Measurements from ENCODE around the gene FAM219B.
"Not testable (repeated sequence)": the region's sequence is repeated elsewhere in the genome, so short reads cannot be mapped to it uniquely, and the experiment has no call there.

FAM219B gene

DNA sequence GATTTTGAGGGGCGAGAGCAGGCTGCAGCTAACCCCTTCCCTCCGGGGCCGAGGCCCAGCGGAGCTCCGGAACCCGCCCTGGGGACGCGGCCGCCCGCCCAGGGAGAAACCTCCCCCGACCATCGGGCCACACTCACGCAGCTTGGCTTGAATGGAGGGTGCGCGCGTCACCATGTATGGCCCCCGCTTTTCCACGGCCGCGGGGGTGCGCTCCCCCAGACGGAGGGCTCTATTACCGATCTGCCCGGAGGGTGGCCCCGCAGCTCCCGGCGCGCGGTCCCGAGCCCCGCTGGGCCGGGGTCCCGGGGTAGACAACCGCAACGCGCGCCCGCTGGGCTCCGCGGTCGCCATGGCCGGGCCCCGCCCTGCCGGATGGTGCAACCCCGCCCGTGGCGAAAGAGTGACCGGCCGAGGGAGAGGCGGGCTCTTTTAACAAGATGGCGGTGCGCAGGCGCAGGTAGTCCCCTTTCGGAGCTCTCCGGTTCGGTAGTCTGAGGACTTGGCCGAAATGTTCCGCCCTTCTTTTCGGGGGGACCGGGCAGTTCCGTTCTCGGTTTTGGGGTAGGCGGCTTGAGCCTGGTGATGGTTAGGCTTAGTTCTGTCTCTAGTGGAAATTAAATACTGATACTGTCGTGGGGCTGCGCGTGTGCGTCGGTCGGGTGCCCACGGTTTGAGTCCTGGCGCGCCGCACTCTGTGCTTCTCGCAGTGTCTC, at the start of gene FAM219B:
Gene FAM219B (minus strand): TSS at position 402 of the 713 bp plus-strand sequence. CDS start 51 bp downstream, at position 351.
- DNase-seq = peak; percentile 35

DNA sequence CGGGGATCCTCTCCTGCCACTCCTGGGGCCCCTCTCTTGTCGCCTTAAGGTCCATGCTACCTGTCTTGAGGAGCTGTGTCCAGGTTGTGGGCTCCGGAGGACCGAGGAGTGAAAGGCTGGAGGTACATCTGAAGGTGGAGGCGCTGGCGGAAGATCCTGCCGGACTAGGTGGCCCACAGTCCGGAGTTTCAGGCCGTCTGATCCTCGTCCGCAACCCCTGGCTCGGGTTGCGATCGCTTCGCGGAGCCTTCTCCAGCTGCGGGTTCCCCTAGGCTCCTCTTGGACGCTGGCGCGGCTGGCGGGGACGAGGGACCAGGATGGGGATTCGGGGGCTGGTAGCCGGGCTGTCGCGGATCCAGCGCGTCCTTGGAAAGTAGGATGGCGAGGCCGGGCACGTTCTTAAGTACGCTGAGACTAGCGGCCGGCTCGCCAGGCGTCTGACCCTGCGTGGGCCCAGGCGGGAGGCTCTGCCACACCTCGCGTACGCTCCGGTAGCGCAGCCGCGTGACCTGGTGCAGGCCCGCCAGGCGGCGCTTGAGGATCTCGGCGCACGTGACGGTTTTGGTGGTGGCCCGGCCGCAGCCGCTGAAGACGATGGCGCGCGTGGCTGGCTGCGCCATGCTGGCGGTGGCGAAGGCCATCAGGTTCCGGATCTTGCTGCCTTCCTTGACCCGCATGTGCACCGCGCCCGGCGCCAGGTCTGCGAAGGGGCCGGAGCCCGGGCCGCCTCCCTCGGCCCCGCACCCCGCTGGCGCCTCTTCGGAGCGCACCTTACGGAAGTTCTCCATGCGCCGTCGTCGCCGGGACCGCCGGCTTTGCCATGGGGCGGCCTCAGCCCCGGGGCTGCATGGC, 49.4 kb upstream of the FAM219B start:
- DNase-seq = no peak

DNA sequence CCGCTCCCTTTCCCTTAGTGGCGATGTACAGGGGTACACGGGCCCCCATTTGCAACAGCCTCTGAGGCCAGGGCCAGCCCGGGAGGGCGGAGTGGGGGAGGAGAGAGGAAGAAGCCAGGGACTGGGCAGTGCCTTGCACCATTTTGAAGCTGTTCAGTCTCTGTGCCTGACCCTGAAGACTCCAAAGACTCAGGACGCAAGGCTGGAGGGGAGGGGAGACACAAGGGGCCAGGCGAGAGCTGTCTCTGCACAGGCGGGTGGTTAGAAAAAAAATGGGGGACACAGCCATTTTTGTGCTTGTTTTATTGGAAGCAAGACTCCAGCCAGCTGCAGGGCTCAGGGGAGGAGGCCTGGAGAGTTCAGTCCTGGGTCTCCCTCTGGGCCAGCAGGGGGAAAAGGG, 48.4 kb upstream of the FAM219B start:
- no peak for DNase-seq

- no peak for DNase-seq
These were observed 47.9 kb upstream of the FAM219B start for GRCh38 chr15:74954515-74954914.

GRCh38 chr15:74951006-74951405, 44.4 kb upstream of the FAM219B start:
- no peak for DNase-seq

GRCh38 chr15:74950078-74950908, 43.6 kb upstream of the FAM219B start:
- no peak for DNase-seq

DNA sequence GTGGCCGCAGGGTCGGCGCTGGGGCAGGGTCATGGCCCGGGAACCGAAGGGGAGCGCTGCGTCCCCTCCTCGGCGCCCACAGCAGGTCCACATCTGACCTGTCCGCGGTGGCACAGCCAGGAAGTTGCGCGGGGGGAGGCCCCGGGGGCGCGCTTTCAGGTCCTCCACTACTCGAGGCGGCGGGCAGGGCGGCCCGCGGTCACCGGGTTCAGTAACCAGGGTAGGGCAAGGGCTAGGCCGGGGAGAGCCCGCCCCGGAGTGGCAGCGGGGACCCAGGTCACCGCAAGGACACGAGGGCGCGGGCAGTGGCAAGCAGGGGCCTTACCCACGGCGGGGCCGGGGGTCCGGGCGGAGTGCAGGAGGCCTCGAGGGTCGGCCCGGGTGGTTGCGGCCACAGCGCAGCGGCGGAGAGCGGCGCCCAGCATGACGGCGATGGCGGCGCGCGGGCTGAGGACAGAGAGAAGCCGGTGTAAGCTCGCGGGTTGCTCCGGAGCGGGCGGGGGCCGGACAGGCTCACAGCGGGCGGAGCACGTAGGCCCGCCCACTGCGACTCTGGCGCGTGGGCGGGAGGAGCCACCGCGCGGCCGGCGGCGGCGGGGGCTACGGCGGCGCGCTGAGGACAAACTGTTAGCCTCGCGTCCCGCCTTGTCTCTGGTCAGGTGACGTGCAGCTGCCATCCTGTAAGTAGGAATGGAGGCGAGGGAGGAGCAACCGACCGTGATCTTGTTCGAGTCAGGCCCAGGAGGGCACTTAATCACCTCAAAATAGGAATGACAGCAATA, 31.1 kb upstream of the FAM219B start, which contains the start of gene COX5A:
Gene COX5A (minus strand): TSS at position 484 of the 782 bp plus-strand sequence. CDS start 59 bp downstream, at position 425.
- peak; percentile 64 for DNase-seq

GRCh38 chr15:74937272-74937589, 30.6 kb upstream of the FAM219B start:
- DNase-seq = no peak

DNA sequence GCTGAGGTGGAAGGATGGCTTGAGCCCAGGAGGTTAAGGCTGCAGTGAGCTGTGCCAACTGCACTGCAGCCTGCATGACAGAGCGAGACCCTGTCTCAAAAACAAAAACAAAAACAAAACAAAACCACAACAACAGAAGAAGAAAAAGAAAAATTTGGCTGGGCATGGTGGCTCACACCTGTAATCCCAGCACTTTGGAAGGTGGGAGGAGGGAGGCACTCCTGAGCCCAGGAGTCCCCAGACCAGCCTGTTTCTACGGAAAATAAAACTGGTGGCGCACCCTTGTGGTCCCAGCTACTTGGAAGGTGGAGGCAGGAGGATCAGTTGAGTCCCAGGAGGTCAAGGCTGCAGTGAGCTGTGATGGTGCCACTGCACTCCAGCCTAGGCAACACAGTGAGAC, 28.5 kb upstream of the FAM219B start:
- DNase-seq = not testable (repeated sequence)

DNA sequence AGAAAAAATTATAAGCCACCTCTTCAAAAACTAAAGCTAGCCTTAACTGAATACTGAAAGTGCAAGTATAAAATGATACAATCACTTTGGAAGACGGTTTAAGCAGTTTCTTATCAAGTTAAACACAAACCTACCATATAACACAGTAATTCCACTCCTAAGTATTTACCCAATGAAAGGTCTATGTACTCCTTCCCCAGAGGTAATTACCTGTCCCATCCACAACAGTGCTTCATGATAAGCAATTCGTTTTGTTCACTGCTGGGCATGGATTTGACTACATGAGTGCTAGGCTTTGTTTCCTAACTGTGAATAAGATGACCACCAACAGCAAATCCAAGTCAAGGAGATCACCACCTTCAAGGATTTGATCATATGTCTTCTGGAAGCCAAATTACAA, 26.9 kb upstream of the FAM219B start:
- no peak for DNase-seq

- DNase-seq = no peak
These were observed 22.1 kb upstream of the FAM219B start for GRCh38 chr15:74928771-74929198.

- no peak for DNase-seq
These were observed 17.9 kb upstream of the FAM219B start for GRCh38 chr15:74924525-74924924.

DNA sequence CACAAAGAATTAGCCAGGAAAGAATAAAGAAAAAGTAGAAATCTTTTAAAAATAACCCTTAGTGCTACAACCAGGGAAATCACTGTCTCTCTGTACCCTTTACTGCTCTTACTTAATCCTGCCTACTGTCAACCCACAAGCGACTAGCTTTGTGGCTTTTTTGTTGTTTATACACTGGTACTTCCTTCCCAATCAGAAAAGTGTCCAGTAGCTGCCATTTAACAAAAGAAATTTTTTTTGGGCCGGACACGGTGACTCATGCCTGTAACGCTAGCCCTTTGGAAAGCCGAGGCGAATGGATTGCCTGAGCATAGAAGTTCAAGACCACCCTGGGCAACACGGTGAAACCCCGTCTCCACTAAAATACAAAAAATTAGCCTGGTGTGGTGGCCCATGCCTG, 13.8 kb upstream of the FAM219B start:
- no peak for DNase-seq

DNA sequence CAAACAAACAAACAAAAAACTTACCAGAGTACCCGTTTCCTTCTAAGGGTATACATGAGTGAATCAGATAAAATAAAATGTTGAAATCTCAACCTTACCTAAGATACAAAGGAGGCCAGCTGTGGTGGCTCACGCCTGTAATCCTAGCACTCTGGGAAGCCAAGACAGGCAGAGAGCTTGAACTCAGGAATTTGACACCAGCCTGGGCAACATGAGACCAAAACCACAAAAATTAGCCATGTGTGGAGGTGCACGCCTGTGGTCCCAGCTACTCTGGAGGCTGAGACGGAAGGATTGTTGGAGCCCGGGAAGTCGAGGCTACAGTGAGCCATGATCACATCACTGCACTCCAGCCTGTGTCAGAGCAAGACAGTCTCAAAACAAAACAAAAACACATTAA, 11.0 kb upstream of the FAM219B start:
- no peak for DNase-seq

DNA sequence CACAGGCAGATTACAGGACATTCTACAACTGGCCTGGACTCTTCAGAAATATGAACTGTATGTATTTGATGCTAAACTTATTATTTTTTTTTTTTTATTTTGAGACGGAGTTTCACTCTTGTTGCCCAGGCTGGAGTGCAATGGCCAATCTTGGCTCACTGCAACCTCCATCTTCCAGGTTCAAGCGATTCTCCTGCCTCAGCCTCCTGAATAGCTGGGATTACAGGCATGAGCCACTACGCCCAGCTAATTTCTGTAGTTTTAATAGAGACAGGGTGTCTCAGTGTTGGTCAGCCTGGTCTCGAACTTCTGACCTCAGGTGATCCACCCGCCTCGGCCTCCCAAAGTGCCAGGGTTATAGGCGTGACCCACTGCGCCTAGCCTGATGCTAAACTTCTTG, 7.1 kb upstream of the FAM219B start:
- DNase-seq = not testable (repeated sequence)

DNA sequence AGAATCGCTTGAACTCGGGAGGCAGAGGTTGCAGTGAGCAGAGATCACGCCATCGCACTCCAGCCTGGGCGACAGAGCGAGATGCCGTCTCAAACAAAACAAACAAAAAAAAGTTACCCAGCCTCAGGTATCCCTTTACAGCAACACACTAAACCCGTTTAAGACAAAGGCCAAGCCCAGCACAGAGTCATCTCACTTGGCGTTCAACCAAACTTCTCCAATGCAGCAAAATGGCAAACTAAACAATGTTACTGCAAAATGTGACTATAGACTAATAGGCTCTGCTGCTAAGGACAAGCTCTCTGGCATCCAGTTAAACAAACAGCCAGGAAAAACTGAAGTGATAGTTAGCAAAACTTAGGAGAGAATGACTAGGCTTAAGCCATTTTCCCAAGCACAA, 6.4 kb upstream of the FAM219B start:
- no peak for DNase-seq

DNA sequence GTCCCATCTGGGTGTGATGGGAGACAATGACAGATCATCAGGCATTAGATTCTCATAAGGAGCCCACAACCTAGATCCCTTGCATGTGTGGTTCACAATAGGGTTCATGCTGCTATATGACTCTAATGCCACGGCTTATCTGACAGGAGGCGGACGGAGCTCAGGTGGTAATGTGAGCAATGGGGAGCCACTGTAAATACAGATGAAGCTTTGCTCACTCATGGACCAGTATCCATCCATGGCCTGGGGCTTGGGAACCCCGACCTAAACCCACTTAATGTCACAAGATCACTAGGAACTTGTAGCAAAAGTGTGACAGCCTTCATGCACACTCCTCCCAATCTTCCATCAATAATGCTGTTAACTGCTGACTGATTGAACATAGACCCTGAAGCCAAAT, 2.0 kb upstream of the FAM219B start:
- DNase-seq = no peak

DNA sequence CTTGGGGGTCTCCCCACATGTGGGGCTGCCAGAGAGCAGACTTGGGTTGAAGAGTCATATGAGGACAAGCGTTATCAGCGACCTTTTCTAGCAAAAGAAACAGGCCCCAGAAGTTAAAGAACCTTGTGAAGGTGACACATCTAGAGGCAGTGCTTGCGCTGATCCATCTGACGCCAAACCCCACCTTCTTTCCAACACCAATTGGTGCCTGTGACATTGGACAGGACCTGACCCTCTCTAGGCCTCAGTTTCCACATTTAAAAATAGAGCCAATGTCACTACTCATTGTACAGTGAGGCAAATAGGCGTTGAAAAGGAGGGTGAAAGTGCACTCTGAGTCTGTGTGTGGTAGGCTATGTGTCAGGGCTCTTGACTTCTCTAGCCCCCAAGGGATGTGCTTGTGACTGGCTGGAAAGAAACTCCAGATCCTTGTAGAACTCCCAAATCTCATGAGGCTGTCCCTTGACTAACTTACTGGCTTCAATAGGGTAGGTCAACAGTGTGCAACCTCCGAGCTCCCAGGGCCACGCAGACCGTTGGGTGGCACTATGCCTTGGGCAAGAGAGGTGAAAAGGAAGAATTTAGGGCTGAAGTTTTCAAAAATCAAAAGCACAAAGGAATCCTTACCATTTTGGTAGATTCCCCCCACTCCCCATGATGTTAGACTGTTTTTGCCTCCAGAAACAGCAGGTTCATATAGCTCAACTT, 666 bp upstream of the FAM219B start:
- DNase-seq = no peak

DNA sequence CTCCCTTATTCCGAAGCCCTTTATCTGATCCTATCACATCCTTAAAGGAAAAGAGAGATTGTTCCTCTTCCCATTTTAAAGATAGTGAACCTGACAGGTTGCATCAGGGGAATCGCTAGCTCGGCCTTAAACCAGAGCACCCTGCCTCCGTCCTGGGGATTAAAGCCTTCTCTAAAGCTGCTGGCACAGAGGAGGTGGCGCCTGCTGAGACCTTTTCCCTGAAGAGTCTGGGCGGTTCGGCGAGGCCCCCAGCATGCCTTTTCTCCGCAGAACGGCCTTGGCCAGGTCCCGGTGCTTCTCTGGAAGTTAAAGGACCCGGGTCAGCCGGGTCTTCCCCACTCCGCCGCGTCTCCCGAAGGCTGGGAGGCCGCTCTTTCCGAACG, 593 bp downstream of the FAM219B start:
- DNase-seq = no peak

GRCh38 chr15:74904190-74904805, 2.4 kb downstream of the FAM219B start:
- DNase-seq = no peak

DNA sequence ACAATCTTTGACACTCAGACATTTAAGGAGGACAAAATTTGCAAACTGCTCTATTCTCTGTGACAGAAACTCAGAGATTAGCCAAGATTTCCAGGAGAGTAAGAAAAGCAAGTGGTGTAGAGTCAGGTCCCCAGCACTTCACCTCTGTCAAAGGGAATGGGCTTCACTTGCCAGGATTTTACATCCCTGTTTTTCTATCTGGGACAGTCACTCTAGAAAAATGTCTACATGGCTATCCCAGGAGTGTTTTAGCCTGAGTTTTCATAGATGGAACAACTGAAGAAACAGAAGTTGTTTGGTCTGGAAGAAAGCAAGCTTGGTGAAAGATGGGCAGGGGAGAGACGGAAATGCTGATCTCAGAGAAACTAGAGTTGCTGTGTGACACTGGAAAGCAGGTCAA, 3.0 kb downstream of the FAM219B start:
- DNase-seq = no peak

Data from NCI-H524 treated with DMSO at 0.1 percent for 48 hours (cell line).